Astrocyte of the hippocampus (primary cell): Measurements from ENCODE around the gene C14orf39.
"Not testable (repeated sequence)": the region's sequence is repeated elsewhere in the genome, so short reads cannot be mapped to it uniquely, and the experiment has no call there.

Source experiments
- DNase-seq: peaks from one replicate; pipeline ENCODE4 v3.0.0; 2011; ENCODE audit warnings: low read depth, low spot score

The C14orf39 gene

DNA sequence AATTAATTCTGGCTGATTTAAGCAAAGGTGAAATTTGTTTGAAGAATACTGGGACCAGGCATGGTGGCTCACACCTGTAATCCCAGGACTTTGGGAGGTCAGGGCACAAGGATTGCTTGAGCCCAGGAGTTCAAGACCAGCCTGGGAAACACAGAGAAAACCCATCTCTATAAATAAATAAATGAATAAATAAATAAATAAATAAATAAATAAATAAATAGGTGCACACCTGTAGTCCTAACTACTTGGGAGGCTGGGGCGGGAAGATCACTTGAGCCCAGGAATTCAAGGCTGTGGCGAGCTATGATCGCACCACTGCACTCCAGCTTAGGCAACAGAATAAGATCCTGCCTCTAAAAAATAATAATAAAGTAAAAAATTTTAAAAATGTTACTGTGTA is 4.4 kb upstream of the C14orf39 start:
- DNase-seq, result no peak

DNA sequence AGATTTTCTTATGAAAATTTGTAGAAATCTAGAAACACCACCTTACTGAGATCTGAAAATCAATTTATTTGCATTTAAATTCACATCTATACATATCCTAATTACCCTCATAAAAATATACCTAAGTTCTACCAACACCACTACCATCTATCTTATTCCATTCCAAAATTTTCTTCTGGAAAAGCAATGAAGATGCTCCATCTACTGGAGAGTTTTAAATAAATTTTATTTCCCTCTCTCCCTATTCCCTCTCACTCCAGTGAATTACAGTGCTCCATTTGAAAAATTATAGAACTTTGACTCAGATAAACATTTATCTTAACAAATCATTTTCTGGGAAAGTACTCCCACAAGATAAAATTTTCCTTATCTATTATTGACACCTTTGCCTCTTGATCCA is 2.3 kb upstream of the C14orf39 start:
- DNase-seq, result no peak

DNA sequence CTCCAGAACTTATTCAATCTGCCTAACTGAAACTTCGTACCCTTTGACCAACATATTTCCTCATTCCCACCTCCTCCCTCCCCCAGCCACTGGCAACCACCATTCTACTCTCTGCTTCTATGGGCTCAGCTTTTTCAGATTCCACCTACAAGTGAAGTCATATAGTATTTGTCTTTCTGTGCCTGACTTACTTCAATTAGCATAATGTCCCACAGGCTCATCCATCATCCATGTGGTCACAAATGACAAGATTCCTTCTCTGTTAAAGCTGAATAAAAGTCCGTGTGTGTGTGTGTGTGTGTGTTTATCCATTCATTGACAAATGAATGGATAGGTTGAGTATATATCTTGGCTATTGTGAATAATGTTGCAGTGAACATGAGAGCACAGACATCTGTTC is 1.3 kb upstream of the C14orf39 start:
- DNase-seq, result no peak

DNA sequence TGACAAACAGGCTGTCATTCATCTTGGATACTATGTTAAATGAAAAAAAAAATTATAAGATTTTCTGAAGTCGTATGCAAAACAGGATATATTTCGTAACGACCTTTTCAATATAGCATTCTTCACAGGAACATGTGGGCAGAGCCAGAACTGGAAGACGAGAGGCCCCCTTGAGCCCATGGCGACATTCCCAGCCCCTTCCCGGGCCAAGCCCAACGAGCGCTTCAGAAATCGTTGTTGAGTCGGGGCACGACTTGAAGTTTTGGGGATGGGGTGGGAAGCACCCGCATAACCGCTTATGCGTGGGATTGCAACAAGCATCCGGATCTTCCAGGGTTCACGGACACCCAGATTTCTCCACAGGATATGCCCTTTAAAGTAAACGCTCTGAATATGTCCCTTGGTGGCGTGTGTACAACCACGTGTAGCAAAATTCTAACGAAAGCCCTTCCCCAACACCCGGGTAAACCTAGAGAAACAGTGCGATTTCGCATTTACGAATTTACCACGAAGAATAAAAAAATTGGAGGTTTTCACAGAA is 736 bp downstream of the C14orf39 start:
- no peak for DNase-seq

DNA sequence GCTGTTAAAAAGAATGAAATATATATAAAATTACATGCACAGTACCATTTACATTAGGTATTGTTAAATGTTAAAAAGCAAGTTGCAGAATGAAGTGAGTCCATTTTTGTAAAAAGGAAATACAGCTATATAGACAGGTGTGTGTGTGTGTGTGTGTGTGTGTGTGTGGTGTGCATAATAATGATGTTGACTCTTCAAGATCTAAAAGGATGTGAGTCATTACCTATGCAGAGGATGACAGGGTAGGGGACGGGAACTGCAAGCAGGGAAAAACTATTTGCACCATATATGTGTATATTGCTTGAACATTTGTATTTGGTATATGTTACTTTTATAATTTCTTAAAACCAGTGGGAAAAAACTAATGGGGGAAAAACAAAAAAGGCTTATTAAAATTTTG is 3.1 kb downstream of the C14orf39 start:
- DNase-seq, result no peak

DNA sequence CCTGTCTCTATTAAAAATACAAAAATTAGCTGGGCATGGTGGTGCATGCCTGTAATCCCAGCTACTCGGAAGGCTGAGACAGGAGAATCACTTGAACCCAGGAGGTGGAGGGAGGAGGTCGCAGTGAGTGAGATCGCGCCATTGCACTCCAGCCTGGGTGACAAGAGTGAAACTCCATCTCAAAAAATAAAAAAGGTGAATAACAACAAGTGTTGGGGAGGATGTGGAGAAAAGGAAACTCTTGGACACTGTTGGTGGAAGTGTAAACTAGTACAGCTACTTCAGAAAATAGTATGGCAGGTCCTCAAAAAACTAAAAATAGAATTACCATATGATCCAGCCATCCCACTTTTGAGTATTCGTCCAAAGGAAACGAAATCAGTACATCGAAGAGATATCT is 5.6 kb downstream of the C14orf39 start:
- not testable (repeated sequence) for DNase-seq

DNA sequence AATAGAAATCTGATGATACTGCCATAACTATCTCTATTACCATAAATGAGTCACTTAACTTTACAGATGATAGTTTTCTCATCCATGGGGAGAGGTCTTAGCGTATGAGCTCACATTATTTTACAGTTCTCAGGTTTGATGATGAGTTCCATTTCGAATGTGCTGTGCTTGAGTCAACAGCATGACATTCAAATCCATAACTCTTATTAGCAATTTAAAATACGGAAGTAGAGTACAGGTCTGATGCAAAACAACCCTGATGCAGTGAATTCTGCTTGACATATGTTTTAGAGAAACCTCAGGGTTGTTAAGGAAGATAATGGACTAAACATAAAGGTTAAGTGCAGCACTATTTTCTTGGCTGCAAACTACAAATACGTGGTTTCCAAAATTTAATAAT is 30.0 kb downstream of the C14orf39 start:
- no peak for DNase-seq

DNA sequence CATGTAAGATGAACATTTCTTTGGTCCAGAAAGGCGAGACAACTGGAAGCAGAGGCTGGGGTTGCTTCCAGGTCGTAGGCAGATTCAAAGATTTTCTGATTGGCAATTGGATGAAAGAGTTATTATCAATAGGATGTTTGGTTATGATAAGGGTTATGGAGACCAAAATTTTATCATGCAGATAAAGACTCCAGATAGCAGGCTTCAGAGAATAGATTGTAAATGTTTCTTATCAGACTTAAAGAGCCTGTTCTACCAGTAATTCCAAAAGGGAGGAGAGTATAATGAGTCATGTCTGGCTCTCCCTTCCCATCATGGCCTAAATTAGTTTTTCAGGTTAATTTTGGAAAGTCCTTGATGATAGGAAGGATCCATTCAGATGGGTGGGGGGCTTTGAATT is 55.6 kb downstream of the C14orf39 start:
- DNase-seq, result no peak

DNA sequence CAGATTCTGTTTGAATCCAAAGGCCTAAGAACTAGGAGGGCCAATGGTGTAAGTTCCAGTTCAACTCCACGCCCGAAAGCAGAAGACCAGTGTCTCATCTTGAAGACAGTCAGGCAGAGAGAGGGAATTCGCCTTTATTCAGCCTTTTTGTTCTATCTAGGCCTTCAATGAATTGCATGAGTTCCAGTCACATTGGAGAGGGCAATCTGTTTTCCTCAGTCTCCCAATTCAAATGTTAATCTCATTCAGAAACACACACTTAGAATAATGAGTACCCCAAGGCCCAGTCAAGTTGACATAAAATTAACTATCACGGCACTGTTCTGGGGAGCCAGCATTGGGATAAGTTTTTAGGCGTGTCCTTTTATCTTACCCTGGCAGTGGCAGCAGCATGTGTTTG is 65.8 kb downstream of the C14orf39 start:
- DNase-seq, result no peak

DNA sequence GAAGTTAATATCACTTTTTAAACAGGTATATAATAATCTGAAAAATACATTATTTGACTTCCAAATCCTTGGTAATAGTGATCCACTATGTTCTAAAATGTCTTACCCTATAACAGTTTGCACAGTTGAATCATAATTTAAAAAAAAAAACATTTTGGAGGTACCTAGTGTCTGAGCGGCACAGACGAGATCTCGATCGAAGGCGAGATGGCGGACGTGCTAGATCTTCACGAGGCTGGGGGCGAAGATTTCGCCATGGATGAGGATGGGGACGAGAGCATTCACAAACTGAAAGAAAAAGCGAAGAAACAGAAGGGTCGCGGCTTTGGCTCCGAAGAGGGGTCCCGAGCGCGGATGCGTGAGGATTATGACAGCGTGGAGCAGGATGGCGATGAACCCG is 88.3 kb downstream of the C14orf39 start:
- DNase-seq, result not testable (repeated sequence)

DNA sequence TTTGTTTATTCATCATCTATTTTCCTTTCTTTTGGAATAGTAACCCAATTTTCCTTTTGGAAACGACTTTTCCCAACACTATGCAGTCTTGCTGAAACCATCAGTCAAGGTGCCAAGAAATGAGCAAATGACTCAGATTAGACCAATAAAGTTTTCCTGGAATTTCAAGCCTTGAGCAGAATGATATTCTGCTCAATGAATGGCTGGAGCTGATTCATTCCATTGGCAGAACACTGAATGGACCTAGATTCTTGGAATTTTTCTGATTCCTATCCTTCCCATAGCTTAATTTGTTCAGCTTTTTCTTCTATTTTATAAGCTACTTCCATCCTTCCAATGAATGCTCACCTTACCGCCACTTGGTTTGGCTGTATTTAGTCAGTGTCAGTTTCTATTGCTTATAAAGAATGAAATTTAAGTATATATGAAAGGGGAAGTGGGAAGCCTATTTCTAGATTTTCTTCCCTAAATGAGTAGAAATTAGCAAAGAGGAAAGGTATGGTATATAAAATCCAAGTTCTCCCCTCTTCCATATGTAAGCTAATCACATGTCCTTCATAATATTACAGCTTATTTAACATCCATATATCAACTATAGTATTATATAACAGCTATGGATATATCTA is 89.0 kb downstream of the C14orf39 start:
- DNase-seq, result peak; percentile 72
